NCI-H345 treated with DMSO at 0.1 percent for 48 hours (cell line): ENCODE measurements around the gene CFAP69.
"Not testable (repeated sequence)": the region's sequence is repeated elsewhere in the genome, so short reads cannot be mapped to it uniquely, and the experiment has no call there.

Experiments
- DNase-seq: peaks from one replicate; lab custom pipeline; 2025; ENCODE audit not compliant: unreplicated experiment; lab: John Stamatoyannopoulos, UW

The CFAP69 gene

GRCh38 chr7:90337106-90337505, 92.1 kb downstream of the CFAP69 start:
- no peak for DNase-seq

- DNase-seq: no peak
These were observed 100.0 kb downstream of the CFAP69 start for GRCh38 chr7:90345016-90345415.

GRCh38 chr7:90345595-90346335, 100.8 kb downstream of the CFAP69 start:
- no peak for DNase-seq

DNA sequence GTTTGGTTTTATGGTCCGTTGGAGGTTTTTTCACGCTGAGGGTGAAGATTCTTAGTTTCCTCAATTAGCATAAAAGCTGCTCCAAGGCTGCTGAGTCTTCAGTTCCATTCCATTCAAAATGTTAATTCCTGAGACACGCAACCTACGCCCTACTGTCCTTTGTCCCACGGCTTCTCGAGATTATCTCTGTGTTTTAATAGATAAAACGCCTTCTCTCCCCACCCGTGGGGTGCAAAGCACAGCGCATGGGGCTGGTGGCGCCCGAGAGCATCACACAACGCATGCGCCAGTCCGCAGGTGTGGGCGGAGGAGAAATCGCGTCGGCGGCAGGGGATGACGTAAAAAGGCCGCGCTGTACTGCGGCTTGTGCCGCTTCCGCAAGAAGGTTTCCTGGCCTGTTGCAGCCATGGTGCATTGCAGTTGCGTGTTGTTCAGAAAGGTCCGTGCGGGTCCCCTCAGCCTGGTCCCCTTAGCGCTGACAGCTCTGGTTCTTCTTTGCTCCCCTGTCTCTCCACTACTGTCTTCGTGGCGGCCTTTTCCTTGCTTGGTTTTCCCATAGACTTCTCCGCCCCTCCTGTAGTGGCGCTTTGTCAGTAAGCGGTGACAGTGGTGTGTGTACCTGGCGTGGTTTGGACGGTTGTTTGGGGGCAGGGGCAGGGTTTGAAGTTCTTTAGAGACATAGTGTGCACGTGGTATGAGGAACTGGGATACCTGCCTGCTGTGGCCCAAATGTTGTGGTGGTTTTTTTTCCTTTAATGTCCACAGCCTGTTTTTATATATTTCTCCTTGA, 101.6 kb downstream of the CFAP69 start, which contains the start of gene GTPBP10:
TSS of gene GTPBP10 (plus strand) at position 381 of the 790 bp plus-strand sequence. CDS start at position 407, 26 bp downstream.
- peak; percentile 79 for DNase-seq

- DNase-seq: no peak
These were observed 102.8 kb downstream of the CFAP69 start for GRCh38 chr7:90347759-90348158.

GRCh38 chr7:90349305-90349704, 104.3 kb downstream of the CFAP69 start:
- no peak for DNase-seq

- DNase-seq: not testable (repeated sequence)
These were observed 105.1 kb downstream of the CFAP69 start for GRCh38 chr7:90350032-90350431.

DNA sequence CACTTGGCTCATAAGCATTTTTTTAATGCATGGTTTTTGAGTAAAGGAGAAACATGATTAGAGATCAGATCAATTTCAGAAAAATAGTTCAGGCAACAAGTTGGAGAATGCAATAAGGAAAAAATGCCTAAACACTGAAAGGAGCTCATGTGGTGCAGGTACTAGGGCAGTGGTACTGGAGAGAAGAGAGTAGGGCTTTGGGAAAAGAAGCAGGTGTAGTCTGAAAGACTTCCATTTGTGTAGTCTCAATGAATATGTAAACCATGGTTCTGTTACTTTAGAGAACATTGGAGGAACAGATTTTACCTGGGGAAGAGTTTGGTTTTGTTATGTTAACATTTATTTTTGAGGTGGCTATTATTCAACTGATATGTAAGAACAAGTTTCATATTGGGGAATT, 107.0 kb downstream of the CFAP69 start:
- no peak for DNase-seq
